Measurements from ENCODE around the gene SDSL.

The SDSL gene

DNA sequence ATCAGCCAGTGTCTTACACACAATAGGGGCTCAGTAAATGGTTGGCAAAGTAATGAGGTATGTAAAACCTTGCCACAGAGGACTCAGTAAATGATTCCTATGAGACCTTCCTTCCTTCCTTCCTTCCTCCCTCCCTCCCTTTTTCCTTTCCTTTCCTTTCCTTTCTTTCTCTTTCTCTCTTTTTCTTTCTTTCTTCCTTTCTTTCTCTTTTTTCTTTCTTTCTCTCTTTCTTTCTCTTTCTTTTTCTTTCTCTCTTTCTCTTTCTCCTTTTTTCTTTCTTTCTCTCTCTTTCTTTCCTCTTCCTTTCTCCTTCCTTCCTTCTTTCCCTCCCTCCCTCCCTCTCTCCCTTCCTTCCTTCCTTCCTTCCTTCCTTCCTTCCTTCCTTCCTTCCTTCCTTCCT lies 26.0 kb upstream of the SDSL start:
- TF ChIP-seq ZFHX2 (tag by site-specific recombination; conservative IDR thresholded peaks at IDR 0.05) (no peak), ZNF366 (tag by site-specific recombination; conservative IDR thresholded peaks at IDR 0.05) (peak; percentile 92), PRDM1 (tag by site-specific recombination; IDR thresholded peaks at IDR 0.05) (peak; percentile 98), ZNF37A (tag by site-specific recombination; IDR thresholded peaks at IDR 0.05) (no peak)
- peaks cover 0 to 1% of the 10 kb centered on the region in 2 experiments; a peak in 1 of 3 replicates for H3K36me3 ChIP-seq (ENCODE audit: control insufficient read depth in 2 of 2, insufficient read depth in 1 of 2, low read length in 2 of 2)
- H3K27ac ChIP-seq (ENCODE audit: extremely low read depth, low read depth, low read length), result no peak overlapping the region
- POLR2A ChIA-PET, result no interaction called here
- no peaks in the 10 kb centered on the region for H3K4me1 ChIP-seq (ENCODE audit: control insufficient read depth, insufficient read depth, low read length)
- no peak overlapping the region for H3K4me3 ChIP-seq (ENCODE audit: low read depth, low read length)
- no peaks in the 10 kb centered on the region for H3K9me3 ChIP-seq (ENCODE audit: control insufficient read depth, insufficient read depth, low read depth, low read length)
- CTCF ChIA-PET, result no interaction called here

DNA sequence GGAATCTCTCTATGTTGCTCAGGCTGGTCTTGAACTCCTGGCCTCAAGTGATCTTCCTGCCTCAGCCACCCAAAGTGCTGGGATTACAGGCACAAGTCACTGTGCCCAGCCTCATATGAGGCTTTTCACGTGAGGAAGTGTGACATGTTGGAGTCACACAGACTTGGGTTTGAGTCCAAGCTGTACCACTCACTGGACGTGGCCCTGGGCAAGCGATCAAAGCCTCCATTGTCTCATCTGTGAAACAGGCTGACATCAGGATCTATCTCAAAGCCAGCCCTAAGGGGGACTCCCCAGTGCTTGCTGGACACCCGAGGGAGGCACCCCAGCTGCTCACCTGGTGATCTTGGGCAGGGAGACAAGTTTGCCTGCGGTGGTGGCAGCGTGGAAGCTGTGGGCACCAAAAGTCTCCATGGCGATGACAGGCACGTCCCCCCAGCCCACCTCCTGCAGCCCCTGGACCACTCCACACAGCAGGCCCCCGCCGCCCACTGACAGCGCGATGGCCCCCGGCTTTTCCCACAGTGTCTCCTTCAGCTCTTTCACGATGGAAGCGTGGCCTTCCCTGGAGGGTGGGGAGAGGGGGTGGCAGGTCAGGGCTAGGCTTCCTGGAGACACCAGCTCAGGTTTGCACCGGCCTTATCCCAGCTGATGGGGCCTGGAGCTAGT lies 25.2 kb upstream of the SDSL start:
- POLR2A ChIA-PET, result no interaction called here

GRCh38 chr12:113397497-113398197 lies 24.5 kb upstream of the SDSL start:
- POLR2A ChIA-PET, result no interaction called here

More for the DNA sequence above, 25.2 kb upstream of the SDSL start:
- H3K4me1 ChIP-seq (ENCODE audit: control insufficient read depth, insufficient read depth, low read length), result no peaks in the 10 kb centered on the region
- CTCF ChIA-PET, result no interaction called here
- no peak overlapping the region for H3K4me3 ChIP-seq (ENCODE audit: low read depth, low read length)
- H3K27ac ChIP-seq (ENCODE audit: extremely low read depth, low read depth, low read length), result no peak overlapping the region
- H3K9me3 ChIP-seq (ENCODE audit: control insufficient read depth, insufficient read depth, low read depth, low read length), result no peaks in the 10 kb centered on the region
- TF ChIP-seq ZNF202 (tag by site-specific recombination; IDR thresholded peaks at IDR 0.05; ENCODE audit: borderline replicate concordance), result no peak
- TF ChIP-seq, protein P1, sequence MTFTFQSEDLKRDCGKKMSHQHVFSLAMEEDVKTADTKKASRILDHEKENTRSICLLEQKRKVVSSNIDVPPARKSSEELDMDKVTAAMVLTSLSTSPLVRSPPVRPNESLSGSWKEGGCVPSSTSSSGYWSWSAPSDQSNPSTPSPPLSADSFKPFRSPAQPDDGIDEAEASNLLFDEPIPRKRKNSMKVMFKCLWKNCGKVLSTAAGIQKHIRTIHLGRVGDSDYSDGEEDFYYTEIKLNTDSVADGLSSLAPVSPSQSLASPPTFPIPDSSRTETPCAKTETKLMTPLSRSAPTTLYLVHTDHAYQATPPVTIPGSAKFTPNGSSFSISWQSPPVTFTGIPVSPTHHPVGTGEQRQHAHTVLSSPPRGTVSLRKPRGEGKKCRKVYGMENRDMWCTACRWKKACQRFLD (tag by site-specific recombination; IDR thresholded peaks at IDR 0.05), result no peak
- TF ChIP-seq YY2 (tag by site-specific recombination; IDR thresholded peaks at IDR 0.05), result no peak
- TF ChIP-seq ZBTB49 (tag by site-specific recombination; IDR thresholded peaks at IDR 0.05; ENCODE audit: low read depth), result no peak
- TF ChIP-seq EGR2 (tag by site-specific recombination; IDR thresholded peaks at IDR 0.05; ENCODE audit: low read depth), result peak; percentile 77
- TF ChIP-seq ZSCAN16 (tag by site-specific recombination; IDR thresholded peaks at IDR 0.05), result no peak
- TF ChIP-seq ZNF114 (tag by site-specific recombination; IDR thresholded peaks at IDR 0.05), result no peak
- TF ChIP-seq ZNF2 (tag by site-specific recombination; IDR thresholded peaks at IDR 0.05), result no peak
- TF ChIP-seq OSR2 (tag by site-specific recombination; IDR thresholded peaks at IDR 0.05), result no peak
- peak; percentile 67; the same call in 1 of the 2 replicates for TF ChIP-seq ZFHX2 (tag by site-specific recombination; conservative IDR thresholded peaks at IDR 0.05)
- H3K36me3 ChIP-seq (ENCODE audit: control insufficient read depth in 2 of 2, insufficient read depth in 1 of 2, low read length in 2 of 2), result no peaks in the 10 kb centered on the region

More at GRCh38 chr12:113397497-113398197, 24.5 kb upstream of the SDSL start:
- no peak overlapping the region for H3K4me3 ChIP-seq (ENCODE audit: low read depth, low read length)
- TF ChIP-seq ZNF521 (tag by site-specific recombination; IDR thresholded peaks at IDR 0.05), result no peak
- no peaks in the 10 kb centered on the region for H3K9me3 ChIP-seq (ENCODE audit: control insufficient read depth, insufficient read depth, low read depth, low read length)
- H3K36me3 ChIP-seq (ENCODE audit: control insufficient read depth in 2 of 2, insufficient read depth in 1 of 2, low read length in 2 of 2), result no peaks in the 10 kb centered on the region
- H3K27ac ChIP-seq (ENCODE audit: extremely low read depth, low read depth, low read length), result no peak overlapping the region
- H3K4me1 ChIP-seq (ENCODE audit: control insufficient read depth, insufficient read depth, low read length), result no peaks in the 10 kb centered on the region
- CTCF ChIA-PET, result interaction anchor here (1.0 kb wide), 1 partner anchor 28 kb away, joined by 3 read pairs; no protein-coding TSS in a partner anchor

Measured in HEK293 (cell line).